OCI-LY7 (cell line): ENCODE measurements around the gene RAP1A. TPM values are rescaled to one million over a fixed set of nuclear protein-coding genes. Genes with fewer than 3 reads are reported as not detected.
"Not testable (repeated sequence)": the region's sequence is repeated elsewhere in the genome, so short reads cannot be mapped to it uniquely, and the experiment has no call there.

Experiments used
- BruUV-seq: library from RNA; stranded (reverse); fragments of 400-500 nt; replicated peaks from 2 replicates; lab custom pipeline; 2021; lab: Mats Ljungman, UMichigan
- CTCF ChIA-PET: fragments of 300-600 bp; sonication (Branson Sonifier 250); formaldehyde crosslinking; loops from one replicate; lab custom pipeline; 2022; ENCODE audit warnings: antibody characterized with exemption; ENCODE audit not compliant: unreplicated experiment; lab: Charles Lee
- POLR2A ChIA-PET: fragments of 300-600 bp; sonication (Branson Sonifier 250); formaldehyde crosslinking; loops from one replicate; lab custom pipeline; 2022; ENCODE audit warnings: antibody characterized with exemption; lab: Charles Lee
- DNase-seq: peaks from one replicate; pipeline ENCODE4 v3.0.0-alpha.2; 2015; ENCODE audit warnings: low spot score
- H2AFZ ChIP-seq: fragments of 200-600 bp; sonication (generic), shearing (Covaris generic); 2 replicates; pipeline ENCODE4 v1.6.1; 2014; ENCODE audit warnings: mild to moderate bottlenecking, antibody characterized with exemption, low read length, moderate library complexity
- H3K27ac ChIP-seq: fragments of 200-600 bp; sonication (generic); 2 replicates; pipeline ENCODE4 v1.5.1; 2014; ENCODE audit warnings: mixed run types, low read depth, mild to moderate bottlenecking, moderate library complexity, low read length, inconsistent platforms; ENCODE audit not compliant: poor library complexity, severe bottlenecking
- H3K36me3 ChIP-seq: fragments of 200-600 bp; sonication (generic); 2 replicates; pipeline ENCODE4 v1.6.1; 2014; ENCODE audit warnings: mild to moderate bottlenecking, antibody characterized with exemption, low read length, moderate library complexity, mixed read lengths; ENCODE audit not compliant: insufficient read depth
- H3K4me1 ChIP-seq: fragments of 200-600 bp; sonication (generic); 2 replicates; pipeline ENCODE4 v1.5.1; 2014; ENCODE audit warnings: mild to moderate bottlenecking, low read length; ENCODE audit not compliant: insufficient read depth, poor library complexity, severe bottlenecking
- H3K4me2 ChIP-seq: fragments of 200-600 bp; sonication (generic); 2 replicates; pipeline ENCODE4 v1.6.1; 2014; ENCODE audit warnings: mild to moderate bottlenecking, low read length
- H3K4me3 ChIP-seq: fragments of 200-600 bp; sonication (generic); 2 replicates; pipeline ENCODE4 v1.5.1; 2014; ENCODE audit warnings: mild to moderate bottlenecking, low read depth, low read length; ENCODE audit not compliant: poor library complexity, severe bottlenecking
- H3K79me2 ChIP-seq: fragments of 200-600 bp; sonication (generic); 2 replicates; pipeline ENCODE4 v1.6.1; 2016; ENCODE audit warnings: low read depth, mild to moderate bottlenecking, low read length, moderate library complexity, mixed read lengths; ENCODE audit not compliant: insufficient read depth
- H3K9me2 ChIP-seq: fragments of 200-600 bp; sonication (generic); 2 replicates; pipeline ENCODE4 v1.6.1; 2016; ENCODE audit warnings: mild to moderate bottlenecking, low read length, mixed read lengths; ENCODE audit not compliant: insufficient read depth
- H3K9me3 ChIP-seq: fragments of 200-600 bp; sonication (generic); 2 replicates; pipeline ENCODE4 v1.6.1; 2014; ENCODE audit warnings: mild to moderate bottlenecking, mixed run types, low read length, mixed read lengths
- H4K20me1 ChIP-seq: fragments of 200-600 bp; sonication (generic); 2 replicates; pipeline ENCODE4 v1.6.1; 2014; ENCODE audit warnings: mild to moderate bottlenecking, antibody characterized with exemption, low read length, moderate library complexity, mixed read lengths; ENCODE audit not compliant: insufficient read depth
- CTCF ChIP-seq: fragments of 200-600 bp; sonication (generic); conservative IDR thresholded peaks from 2 replicates; pipeline ENCODE4 v1.5.1; 2014; ENCODE audit warnings: mild to moderate bottlenecking, antibody characterized with exemption, low read length, moderate library complexity, mixed read lengths
- EZH2phosphoT487 ChIP-seq: fragments of 200-600 bp; sonication (generic); IDR thresholded peaks from 2 replicates; pipeline ENCODE4 v1.6.1; 2018; ENCODE audit warnings: low read depth, borderline replicate concordance, mild to moderate bottlenecking, mixed run types, antibody characterized with exemption, low read length, moderate library complexity, mixed read lengths
- intact Hi-C: fragments of 100-400 bp; cut with micrococcal nuclease; formaldehyde crosslinking; loops from one replicate; pipeline ENCODE4 v1.10.0; 2022; ENCODE audit not compliant: unreplicated experiment
- total RNA-seq, 2 experiments: library from RNA; depleted of rRNA in 1 of 2; stranded (reverse); fragments of >200 nt in 1 of 2; shearing (Covaris generic) in 1 of 2; gene quantifications; 2 replicates each; pipeline ENCODE4 v1.2.3, GENCODE V29; 2014 to 2022

The RAP1A gene
- total RNA-seq, 2 experiments from 2014 or later = 10.4 to 86.3 TPM

GRCh38 chr1:111604931-111605330 lies 14.7 kb upstream of the RAP1A start:
- H3K9me3 ChIP-seq = no peaks in the 10 kb centered on the region
- H3K9me2 ChIP-seq = no peaks in the 10 kb centered on the region
- ChIA-PET CTCF (no interaction called here), POLR2A (interaction anchor here (0.6 to 6.9 kb wide), 5 partner anchors 7 to 33 kb away, joined by 3 to 93 read pairs (median 18); partner anchors contain the start of gene RAP1A)
- H3K79me2 ChIP-seq = no peaks in the 10 kb centered on the region
- intact Hi-C loops = loop anchor here (5.0 kb wide), 2 partner anchors 198 to 388 kb away; no protein-coding TSS in a partner anchor
- no peak overlapping the region for H3K4me2 ChIP-seq
- H3K27ac ChIP-seq = no peak overlapping the region
- no peak for TF ChIP-seq CTCF
- no peak for TF ChIP-seq EZH2phosphoT487
- H3K4me3 ChIP-seq = no peak overlapping the region
- H3K4me1 ChIP-seq = peaks cover 58% of the 10 kb centered on the region
- no TSS peak for BruUV-seq
- DNase-seq = no peak
- peak overlapping the region; percentile 66; the same call in 1 of the 2 replicates for H2AFZ ChIP-seq
- H4K20me1 ChIP-seq = no peaks in the 10 kb centered on the region
- H3K36me3 ChIP-seq = no peaks in the 10 kb centered on the region

GRCh38 chr1:111605576-111605975 lies 14.0 kb upstream of the RAP1A start:
- H3K79me2 ChIP-seq = no peaks in the 10 kb centered on the region
- peaks cover 52% of the 10 kb centered on the region for H3K4me1 ChIP-seq
- no peaks in the 10 kb centered on the region for H4K20me1 ChIP-seq
- no peak for DNase-seq
- no peaks in the 10 kb centered on the region for H3K36me3 ChIP-seq
- TF ChIP-seq CTCF (no peak), EZH2phosphoT487 (no peak)
- H3K9me3 ChIP-seq = no peaks in the 10 kb centered on the region
- no peak overlapping the region for H3K4me2 ChIP-seq
- CTCF ChIA-PET = interaction anchor here (1.5 kb wide), 1 partner anchor 11 kb away, joined by 4 read pairs; no protein-coding TSS in a partner anchor
- no peak overlapping the region for H3K27ac ChIP-seq
- H3K9me2 ChIP-seq = no peaks in the 10 kb centered on the region
- H2AFZ ChIP-seq = peak overlapping the region; percentile 30; the same call in 1 of the 2 replicates
- no peak overlapping the region for H3K4me3 ChIP-seq
- POLR2A ChIA-PET = interaction anchor here (0.6 to 6.9 kb wide), 3 partner anchors 12 to 108 kb away, joined by 3 to 93 read pairs (median 4); partner anchors contain the start of gene RAP1A
- intact Hi-C loops = no loop called here
- BruUV-seq = no TSS peak

- H3K4me3 ChIP-seq, DNase-seq, H3K9me3 ChIP-seq, H3K36me3 ChIP-seq, BruUV-seq, intact Hi-C loops, H3K9me2 ChIP-seq, H3K4me2 ChIP-seq, H3K79me2 ChIP-seq, H4K20me1 ChIP-seq, H3K27ac ChIP-seq: not testable (repeated sequence)
- Histone ChIP-seq H3K4me1 (peaks cover 41% of the 10 kb centered on the region), H2AFZ (peak overlapping the region; percentile 30; the same call in 1 of the 2 replicates)
- POLR2A ChIA-PET = interaction anchor here (0.9 to 1.3 kb wide), 2 partner anchors 10 to 109 kb away, joined by 4 read pairs; no protein-coding TSS in a partner anchor
- CTCF ChIA-PET = interaction anchor here (1.5 kb wide), 1 partner anchor 9 kb away, joined by 4 read pairs; no protein-coding TSS in a partner anchor
Observed at GRCh38 chr1:111606457-111607215, 13.0 kb upstream of the RAP1A start.

GRCh38 chr1:111608528-111608927 lies 11.1 kb upstream of the RAP1A start:
- H3K27ac ChIP-seq, H4K20me1 ChIP-seq, BruUV-seq, H3K9me2 ChIP-seq, H3K4me3 ChIP-seq, H3K4me2 ChIP-seq, H3K79me2 ChIP-seq, H3K36me3 ChIP-seq, POLR2A ChIA-PET, CTCF ChIA-PET, H2AFZ ChIP-seq, H3K9me3 ChIP-seq, intact Hi-C loops, DNase-seq: not testable (repeated sequence)
- H3K4me1 ChIP-seq = peaks cover 22% of the 10 kb centered on the region
